COLO829 (cell line): ENCODE data around the gene CWC25.
"Not testable (repeated sequence)": the region's sequence is repeated elsewhere in the genome, so short reads cannot be mapped to it uniquely, and the experiment has no call there.

Experiments
- DNase-seq: peaks from one replicate; pipeline ENCODE4 v3.0.0; 2012; ENCODE audit warnings: low spot score

CWC25 gene

DNA sequence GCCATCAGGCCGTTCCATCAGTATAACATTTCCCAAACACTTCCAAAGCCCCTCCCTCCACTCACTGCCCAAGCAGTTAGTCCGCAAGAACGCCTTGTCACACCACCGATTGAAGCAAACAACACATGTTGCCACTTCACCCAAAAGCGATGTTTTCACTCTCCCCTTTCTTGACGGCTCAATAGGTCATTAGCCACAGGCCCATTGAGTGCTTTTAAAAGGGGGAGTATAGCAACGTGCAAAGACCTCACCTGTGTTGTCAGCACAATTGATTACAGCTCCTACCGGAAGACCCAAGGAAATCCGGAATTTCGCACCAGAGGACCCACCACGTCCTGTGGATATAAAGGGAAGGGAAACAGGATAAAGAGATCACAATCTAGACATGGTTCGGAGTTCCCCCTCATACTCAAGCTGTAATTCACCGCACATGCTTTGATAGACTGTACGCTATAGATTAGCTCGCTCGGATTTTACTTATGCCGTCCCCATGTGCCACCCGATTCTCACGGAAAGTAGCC, 27.7 kb upstream of the CWC25 start:
- no peak for DNase-seq

DNA sequence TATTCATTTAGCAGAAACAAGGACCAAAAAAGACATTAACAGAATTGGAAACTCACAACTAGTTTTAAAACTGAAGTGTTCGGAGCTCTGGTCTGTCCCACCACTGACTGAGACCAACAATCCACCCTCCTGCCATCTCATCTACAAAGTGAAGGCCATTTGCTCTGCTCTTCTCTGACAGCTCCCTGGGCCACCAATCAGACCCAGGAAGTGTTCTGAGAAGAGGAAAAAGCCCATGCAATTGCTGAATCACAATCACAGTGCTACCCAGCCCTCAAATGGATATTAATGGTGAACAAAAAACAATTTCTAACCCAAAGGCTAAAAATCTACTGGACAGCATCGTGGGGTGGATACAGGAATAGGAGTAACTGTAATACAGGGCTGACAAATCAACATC, 26.3 kb upstream of the CWC25 start:
- no peak for DNase-seq

GRCh38 chr17:38850374-38850773, 25.3 kb upstream of the CWC25 start:
- no peak for DNase-seq

DNA sequence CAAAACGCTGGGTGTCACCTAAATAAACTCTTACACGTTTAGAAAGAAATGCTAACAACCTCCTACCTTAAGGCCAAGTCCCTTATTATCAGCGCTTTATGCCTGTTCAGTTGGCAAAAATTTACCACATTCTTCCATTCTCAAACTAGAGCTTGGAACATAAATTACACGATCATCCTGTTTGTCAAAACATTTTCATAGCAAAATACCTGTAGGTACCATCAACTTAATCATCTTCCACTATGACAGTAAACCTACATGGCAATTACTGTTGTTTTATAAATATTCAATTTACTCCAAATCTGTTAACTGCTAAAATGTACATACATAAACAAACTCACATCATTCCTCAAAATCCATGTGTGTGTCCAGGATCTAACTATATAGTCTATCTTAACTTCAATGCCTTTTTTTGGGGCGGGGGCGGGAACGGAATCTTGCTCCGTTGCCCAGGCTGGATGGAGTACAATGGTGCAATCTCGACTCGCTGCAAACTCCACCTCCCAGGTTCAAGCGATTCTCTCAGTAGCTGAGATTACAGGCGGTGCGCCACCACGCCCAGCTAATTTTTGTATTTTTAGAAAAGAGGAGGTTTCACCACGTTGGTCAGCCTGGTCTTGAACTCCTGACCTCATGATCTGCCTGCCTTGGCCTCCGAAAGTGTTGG, 24.0 kb upstream of the CWC25 start:
- DNase-seq: no peak

DNA sequence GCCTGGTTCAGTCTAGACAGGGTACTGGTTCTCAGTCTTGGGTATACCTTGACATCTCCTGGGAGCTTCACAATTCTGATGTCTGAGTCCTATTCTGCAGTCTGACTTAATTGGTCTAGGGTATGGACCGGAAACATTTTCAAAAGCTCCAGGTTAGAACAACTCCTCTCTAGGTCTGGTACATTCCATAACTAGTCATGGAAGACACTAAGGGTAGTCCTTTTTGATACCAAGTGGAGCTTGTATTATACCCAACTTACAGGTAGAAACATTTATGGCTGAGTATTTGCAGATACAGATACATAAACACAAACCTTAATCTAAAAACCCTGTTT, 23.4 kb upstream of the CWC25 start:
- no peak for DNase-seq

- DNase-seq: no peak
These were observed 19.2 kb upstream of the CWC25 start for GRCh38 chr17:38844261-38844757.

GRCh38 chr17:38825762-38826247, 684 bp upstream of the CWC25 start:
- DNase-seq: no peak

GRCh38 chr17:38815576-38816193, 9.4 kb downstream of the CWC25 start:
- DNase-seq: no peak

- no peak for DNase-seq
These were observed 15.3 kb downstream of the CWC25 start for GRCh38 chr17:38809828-38810227.

GRCh38 chr17:38800237-38800760, 24.8 kb downstream of the CWC25 start:
- DNase-seq: no peak

DNA sequence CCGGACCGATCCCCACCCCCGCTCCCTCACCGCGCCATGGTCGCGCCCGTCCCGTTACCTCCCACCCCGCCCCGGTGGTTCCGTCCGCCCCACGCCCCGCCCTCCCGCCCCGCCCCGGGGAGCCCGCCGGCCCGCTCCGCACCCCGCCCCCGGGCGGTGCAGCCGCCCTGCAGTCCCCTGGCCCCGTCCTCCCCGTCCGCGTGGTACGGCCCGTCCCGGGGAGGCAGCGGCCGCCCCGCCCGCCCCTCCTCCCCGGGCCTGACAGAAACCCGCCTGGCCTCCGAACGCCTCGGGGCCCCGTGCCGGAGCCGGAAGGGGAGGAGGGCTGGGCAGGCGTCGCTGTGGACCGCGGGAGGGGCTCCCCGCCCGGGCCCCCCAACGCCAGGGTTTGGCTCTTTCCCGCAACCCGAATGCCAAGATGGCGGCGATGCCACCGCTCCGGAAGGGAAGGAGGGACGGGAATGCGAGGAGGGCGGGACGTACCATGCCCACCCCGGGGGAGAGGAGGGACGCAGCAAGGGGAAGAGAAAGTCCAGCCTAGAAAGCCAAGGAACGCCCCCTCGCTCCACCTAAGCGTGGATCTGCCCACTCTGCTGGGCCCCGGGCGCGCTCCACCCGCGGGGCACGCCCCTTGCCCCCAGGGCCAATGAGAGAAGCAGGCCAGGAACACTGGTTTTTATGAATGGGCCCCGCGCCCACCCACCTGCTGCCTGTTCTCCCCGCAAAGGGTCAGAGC, 25.5 kb downstream of the CWC25 start, which contains the start of gene PIP4K2B:
PIP4K2B (minus strand) TSS at position 56 of the 736 bp plus-strand sequence. CDS start 132 bp downstream, outside the sequence.
- peak; percentile 96 for DNase-seq

GRCh38 chr17:38798614-38799500, 26.3 kb downstream of the CWC25 start:
- peak; percentile 35 for DNase-seq

DNA sequence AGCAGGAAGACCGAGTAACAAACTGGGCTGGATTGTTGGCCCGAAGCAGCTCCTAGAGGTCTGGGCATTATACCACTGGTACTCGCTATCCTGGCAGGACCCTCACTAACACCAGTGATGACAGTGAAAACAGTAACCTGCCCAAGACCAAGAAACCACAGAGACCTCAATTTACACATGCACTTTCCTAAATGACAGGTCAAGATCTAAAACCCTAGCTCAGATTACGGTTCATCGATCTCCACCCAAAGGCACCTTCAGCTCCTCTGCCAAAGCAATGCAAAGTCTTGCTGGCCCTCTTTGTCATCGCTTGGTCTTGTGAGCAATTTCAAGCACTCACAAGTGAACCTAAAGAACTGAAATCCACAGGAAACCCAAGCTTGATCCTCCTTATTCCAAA, 27.3 kb downstream of the CWC25 start:
- DNase-seq: no peak

GRCh38 chr17:38797158-38797490, 28.0 kb downstream of the CWC25 start:
- no peak for DNase-seq

GRCh38 chr17:38796451-38797157, 28.5 kb downstream of the CWC25 start:
- no peak for DNase-seq

DNA sequence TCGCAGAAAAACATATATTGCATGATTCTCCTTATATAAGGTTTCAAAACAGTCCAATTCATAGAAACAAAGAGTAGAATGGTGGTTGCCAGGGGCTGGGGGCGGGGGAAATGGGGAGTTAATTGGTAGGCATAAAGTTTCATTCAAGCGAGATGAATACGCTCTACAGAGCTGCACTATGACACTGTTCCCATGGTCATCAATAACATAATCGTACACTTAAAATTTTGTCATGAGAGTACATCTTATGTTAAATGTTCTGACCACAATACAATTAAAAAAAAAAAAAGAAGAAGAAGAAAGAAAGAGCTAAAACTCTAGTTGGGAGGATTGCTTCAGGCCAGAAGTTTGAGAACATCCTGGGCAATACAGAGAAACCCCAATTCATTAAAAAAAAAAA, 30.9 kb downstream of the CWC25 start:
- DNase-seq: no peak

DNA sequence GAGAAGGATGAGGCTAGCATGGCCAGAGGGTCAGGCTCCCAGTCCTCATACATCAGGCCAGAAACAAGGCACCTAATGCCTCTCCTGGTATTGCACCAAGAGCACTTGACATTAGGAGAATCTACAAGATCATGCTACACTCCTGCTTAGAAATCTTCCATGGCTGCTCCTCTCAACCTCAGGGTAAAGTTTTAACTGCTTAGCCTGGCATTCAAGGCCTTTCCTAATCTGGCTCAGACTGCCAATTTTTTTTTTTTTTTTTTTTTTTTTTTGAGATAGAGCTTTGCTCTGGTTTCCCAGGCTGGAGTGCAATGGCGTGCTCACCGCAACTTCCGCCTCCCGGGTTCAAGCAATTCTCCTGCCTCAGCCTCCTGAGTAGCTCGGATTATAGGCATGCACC, 34.0 kb downstream of the CWC25 start:
- DNase-seq: no peak

DNA sequence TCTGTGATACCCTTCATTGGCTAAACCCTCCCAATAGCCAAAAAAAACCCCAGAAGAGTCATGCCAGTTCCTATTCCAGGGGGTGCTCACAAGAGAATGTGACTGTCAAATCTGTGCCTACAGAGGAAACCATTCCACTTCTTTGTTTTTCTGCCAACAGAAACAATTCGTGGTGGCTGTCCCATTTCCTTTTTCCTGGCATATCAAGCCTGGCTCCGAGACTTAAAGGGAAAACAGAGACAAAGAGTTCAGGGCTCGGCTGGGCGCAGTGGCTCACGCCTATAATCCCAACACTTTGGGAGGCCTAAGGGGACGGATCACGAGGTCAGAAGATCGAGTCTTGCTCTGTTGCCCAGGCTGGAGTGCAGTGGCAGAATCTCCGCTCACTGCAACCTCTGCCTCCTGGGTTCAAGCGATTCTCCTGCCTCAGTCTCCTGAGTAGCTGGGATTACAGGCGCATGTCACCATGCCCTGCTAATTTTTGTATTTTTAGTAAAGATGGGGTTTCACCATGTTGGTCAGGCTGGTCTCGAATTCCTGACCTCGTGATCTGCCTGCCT, 34.9 kb downstream of the CWC25 start:
- not testable (repeated sequence) for DNase-seq

DNA sequence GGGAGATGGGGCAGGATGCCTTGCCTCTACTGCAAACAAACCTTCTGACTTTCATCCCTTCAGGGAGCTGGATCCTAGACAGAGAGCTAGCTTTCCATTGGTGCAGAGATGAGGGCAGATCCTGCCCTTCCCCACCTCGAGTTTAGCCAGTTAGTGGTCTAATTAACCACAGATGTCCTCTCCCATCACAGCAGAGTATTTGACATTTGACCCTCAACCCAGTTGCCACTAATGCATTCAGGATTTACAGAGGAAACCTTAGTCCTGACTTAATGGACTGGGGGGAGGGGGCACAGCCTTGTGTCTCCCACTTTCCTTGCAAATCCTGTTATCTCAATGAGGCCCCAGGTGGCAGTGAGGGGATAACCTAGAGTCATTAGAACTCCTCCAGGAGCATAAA, 35.9 kb downstream of the CWC25 start:
- no peak for DNase-seq

DNA sequence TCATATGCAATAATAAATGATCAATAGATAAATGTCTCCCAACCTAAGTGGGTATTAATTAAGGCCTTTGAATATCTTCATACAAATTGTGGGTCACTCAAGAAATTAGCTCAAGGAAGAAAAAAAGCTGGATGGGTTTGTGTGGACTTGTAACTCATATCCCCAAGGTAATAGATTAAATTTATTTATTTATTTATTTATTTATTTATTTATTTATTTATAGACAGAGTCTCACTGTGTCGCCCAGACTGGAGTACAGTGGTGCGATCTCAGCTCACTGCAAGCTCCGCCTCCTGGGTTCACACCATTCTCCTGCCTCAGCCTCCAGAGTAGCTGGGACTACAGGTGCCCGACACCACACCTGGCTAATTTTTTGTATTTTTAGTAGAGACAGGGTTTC, 37.1 kb downstream of the CWC25 start:
- DNase-seq: not testable (repeated sequence)

DNA sequence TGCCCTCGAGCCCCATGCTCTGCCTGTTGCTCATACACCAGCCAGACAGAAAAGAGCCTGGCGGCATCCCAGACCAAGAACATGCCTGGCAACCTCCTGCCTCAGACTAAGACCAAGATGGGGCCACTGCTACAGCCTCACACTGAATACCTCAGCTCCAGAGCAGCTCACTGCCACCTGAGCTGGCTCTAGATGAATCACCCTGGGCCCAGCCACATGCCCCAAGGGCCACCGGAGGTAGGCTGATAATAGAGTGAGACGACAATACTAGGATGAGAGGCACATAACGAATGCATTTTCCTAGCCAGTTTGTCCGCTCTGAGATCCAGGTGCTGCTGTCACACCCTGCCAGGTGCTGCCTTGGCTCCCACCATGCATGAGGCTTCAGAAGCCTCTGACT, 38.7 kb downstream of the CWC25 start:
- no peak for DNase-seq
